HepG2 (cell line): Measurements from ENCODE around the gene GPR162. TPM values are rescaled to one million over a fixed set of nuclear protein-coding genes. Genes with fewer than 3 reads are reported as not detected.

Experiments used
- ATAC-seq: fragments of 200-7000 bp; cut with Tn5 transposase; 3 replicates; pipeline ENCODE4 v1.9.1; 2020; ENCODE audit warnings: mild to moderate bottlenecking, moderate library complexity
- BruUV-seq: library from RNA; stranded (reverse); fragments of 400-500 nt; replicated peaks from 2 replicates; lab custom pipeline; 2021; lab: Mats Ljungman, UMichigan
- CTCF ChIA-PET: fragments of 300-600 bp; formaldehyde crosslinking; extraction: SDS; loops from one replicate; lab custom pipeline; 2021; ENCODE audit warnings: low total read pairs, inconsistent platforms, low intra/inter-chr PET ratio; lab: Yijun Ruan, JAX
- POLR2A ChIA-PET: fragments of 350-600 bp; sonication (Branson Sonifier 250); formaldehyde crosslinking; loops from one replicate; lab custom pipeline; 2020; ENCODE audit warnings: antibody characterized with exemption, inconsistent platforms; lab: Yijun Ruan, JAX
- DNase-seq: peaks from one replicate; pipeline ENCODE4 v3.0.0-alpha.2; 2015; ENCODE audit warnings: low spot score
- FAIRE-seq: peaks from 3 replicates; lab custom pipeline; 2011; peaks lifted over from hg19 to GRCh38; lab: Jason Lieb, UNC
- H2AFZ ChIP-seq: one replicate; pipeline ENCODE4 v1.6.1; 2011; ENCODE audit warnings: low read length, inconsistent platforms
- H3K27ac ChIP-seq: fragments of 300-600 bp; 3 replicates; pipeline ENCODE4 v1.8.0; 2011; ENCODE audit warnings: mixed run types, mild to moderate bottlenecking, mixed read lengths, low read length, inconsistent platforms; ENCODE audit not compliant: insufficient read depth; ENCODE audit errors: extremely low read length
- H3K27me3 ChIP-seq, 2 experiments: fragments of 200-600 bp in 1 of 2; 2 replicates in 1 of 2; 3 replicates in 1 of 2; pipeline versions ENCODE4 v1.6.0 to v1.8.0; 2011; ENCODE audit warnings: low read length in 2 of 2, mild to moderate bottlenecking in 2 of 2, moderate library complexity in 2 of 2, inconsistent platforms in 1 of 2; ENCODE audit not compliant: insufficient read depth in 2 of 2, control insufficient read depth in 1 of 2
- H3K36me3 ChIP-seq, 2 experiments: fragments of 200-600 bp in 1 of 2; replicated peaks in 1 of 2; 2 replicates in 1 of 2; 3 replicates in 1 of 2; pipeline versions ENCODE4 v1.5.1 to v1.8.0; 2011; ENCODE audit warnings: low read length in 2 of 2, inconsistent platforms in 1 of 2; ENCODE audit not compliant: insufficient read depth in 2 of 2, control insufficient read depth in 1 of 2
- H3K4me1 ChIP-seq: 2 replicates; pipeline ENCODE4 v1.5.1; 2012; ENCODE audit warnings: low read length, inconsistent platforms; ENCODE audit not compliant: insufficient read depth
- H3K4me2 ChIP-seq: 2 replicates; pipeline ENCODE4 v1.6.0; 2011; ENCODE audit warnings: low read depth, low read length, inconsistent platforms
- H3K4me3 ChIP-seq, 3 experiments: fragments of 200-600 bp in 1 of 3; sonication (generic), shearing (Covaris generic) in 1 of 3; replicated peaks in 1 of 3; 2 replicates each; pipeline ENCODE4 v1.5.1; 2011 to 2016; ENCODE audit warnings: low read length in 3 of 3, inconsistent platforms in 2 of 3, low read depth in 2 of 3, mild to moderate bottlenecking in 2 of 3, control low read depth in 1 of 3, mixed read lengths in 1 of 3; ENCODE audit not compliant: insufficient read depth in 1 of 3
- H3K79me2 ChIP-seq: one replicate; pipeline ENCODE4 v1.6.1; 2011; ENCODE audit warnings: low read length, inconsistent platforms; ENCODE audit not compliant: insufficient read depth
- H3K9ac ChIP-seq: 2 replicates; pipeline ENCODE4 v1.6.0; 2011; ENCODE audit warnings: mild to moderate bottlenecking, low read depth, low read length, inconsistent platforms; ENCODE audit not compliant: insufficient read depth
- H3K9me3 ChIP-seq: 2 replicates; pipeline ENCODE4 v1.5.1; 2012; ENCODE audit warnings: mild to moderate bottlenecking, low read length
- H4K20me1 ChIP-seq: 2 replicates; pipeline ENCODE4 v1.6.0; 2011; ENCODE audit warnings: inconsistent platforms, mild to moderate bottlenecking, low read length, moderate library complexity; ENCODE audit not compliant: insufficient read depth
- AHR ChIP-seq: IDR thresholded peaks from 2 replicates; pipeline ENCODE4 v1.6.1; 2018; ENCODE audit warnings: missing genetic modification reagents, missing compliant biosample characterization
- ATAD3A ChIP-seq: sonication (generic); formaldehyde crosslinking; IDR thresholded peaks from 2 replicates; pipeline ENCODE4 v1.4.0; 2020; ENCODE audit warnings: missing genetic modification reagents
- ATF5 ChIP-seq: sonication (generic); formaldehyde crosslinking; IDR thresholded peaks from 2 replicates; pipeline ENCODE4 v1.4.0; 2020; ENCODE audit warnings: mild to moderate bottlenecking, low read depth, missing genetic modification reagents
- BRF2 ChIP-seq: sonication (generic); formaldehyde crosslinking; IDR thresholded peaks from 2 replicates; pipeline ENCODE4 v1.8.1; 2022; ENCODE audit warnings: mild to moderate bottlenecking, missing genetic modification reagents
- CTCF ChIP-seq: sonication (generic); formaldehyde crosslinking; IDR thresholded peaks from 2 replicates; pipeline ENCODE4 v1.5.0; 2020; ENCODE audit warnings: mild to moderate bottlenecking, missing genetic modification reagents, moderate library complexity
- FLYWCH1 ChIP-seq: sonication (generic); formaldehyde crosslinking; IDR thresholded peaks from 2 replicates; pipeline ENCODE4 v1.8.1; 2023; ENCODE audit warnings: mild to moderate bottlenecking, missing genetic modification reagents
- HHEX ChIP-seq: IDR thresholded peaks from 2 replicates; pipeline ENCODE4 v1.6.1; 2016; ENCODE audit warnings: control low read depth
- KMT2B ChIP-seq: IDR thresholded peaks from 2 replicates; pipeline ENCODE4 v1.6.1; 2016; ENCODE audit warnings: missing genetic modification reagents, missing compliant biosample characterization
- MEIS2 ChIP-seq: sonication (generic); formaldehyde crosslinking; IDR thresholded peaks from 2 replicates; pipeline ENCODE4 v1.9.0; 2021; ENCODE audit warnings: mild to moderate bottlenecking, missing genetic modification reagents
- MLX ChIP-seq: IDR thresholded peaks from 2 replicates; pipeline ENCODE4 v1.6.1; 2016
- NFE2L2 ChIP-seq: fragments of 150-350 bp; IDR thresholded peaks from 2 replicates; pipeline ENCODE4 v1.6.1; 2014; ENCODE audit warnings: low read length
- NFKB2 ChIP-seq: sonication (generic); formaldehyde crosslinking; IDR thresholded peaks from 2 replicates; pipeline ENCODE4 v1.4.0; 2020; ENCODE audit warnings: missing genetic modification reagents, borderline replicate concordance
- SRSF1 ChIP-seq: fragments of 200-400 bp; formaldehyde crosslinking; optimal IDR thresholded peaks from 2 replicates; pipeline ENCODE3; 2017; ENCODE audit warnings: mild to moderate bottlenecking, low read depth, low read length, moderate library complexity
- ZBTB10 ChIP-seq: sonication (generic); formaldehyde crosslinking; IDR thresholded peaks from 2 replicates; pipeline ENCODE4 v1.4.0; 2020; ENCODE audit warnings: missing genetic modification reagents, borderline replicate concordance
- ZNF160 ChIP-seq: sonication (generic); formaldehyde crosslinking; IDR thresholded peaks from 2 replicates; pipeline ENCODE4 v1.8.0; 2022; ENCODE audit warnings: mild to moderate bottlenecking, inconsistent platforms, missing genetic modification reagents
- ZNF180 ChIP-seq: sonication (generic); formaldehyde crosslinking; IDR thresholded peaks from 2 replicates; pipeline ENCODE4 v1.4.0; 2020; ENCODE audit warnings: low read depth, missing genetic modification reagents, borderline replicate concordance
- ZNF367 ChIP-seq: sonication (generic); formaldehyde crosslinking; IDR thresholded peaks from 2 replicates; pipeline ENCODE4 v1.4.0; 2020; ENCODE audit warnings: missing genetic modification reagents, borderline replicate concordance
- ZNF382 ChIP-seq: sonication (generic); formaldehyde crosslinking; IDR thresholded peaks from 2 replicates; pipeline ENCODE4 v1.5.0; 2020; ENCODE audit warnings: missing genetic modification reagents, mild to moderate bottlenecking, borderline replicate concordance
- ZNF484 ChIP-seq: sonication (generic); formaldehyde crosslinking; IDR thresholded peaks from 2 replicates; pipeline ENCODE4 v1.5.1; 2020; ENCODE audit warnings: mild to moderate bottlenecking, low read depth, missing genetic modification reagents, borderline replicate concordance
- ZNF879 ChIP-seq: sonication (generic); formaldehyde crosslinking; IDR thresholded peaks from 2 replicates; pipeline ENCODE4 v1.8.1; 2023; ENCODE audit warnings: missing genetic modification reagents
- WGBS: methylation state at CpG from one replicate; pipeline ENCODE4 v1.1.6; 2017; ENCODE audit warnings: low lambda C conversion rate; 5-methylcytosine and 5-hydroxymethylcytosine counted together
- in situ Hi-C: cut with HindIII; loops from 2 replicates; pipeline ENCODE4 v1.10.0; 2017; ENCODE audit warnings: low pct_unique_long_range_greater_than_20kb; ENCODE audit not compliant: extremely low pct_ligation_motif_present
- intact Hi-C: fragments of 100-400 bp; cut with micrococcal nuclease; formaldehyde crosslinking; loops from one replicate; pipeline ENCODE4 v1.10.0; 2022; ENCODE audit not compliant: unreplicated experiment
- polyA plus RNA-seq, 8 experiments: library from polyadenylated mRNA; depleted of rRNA in 3 of 8; stranded (reverse) in 7 of 8; unstranded in 1 of 8; fragments of >200 nt; fragmentation: Illumina TruSeq in 4 of 8; extraction: Trizol in 4 of 8; gene quantifications; 2 replicates each; pipeline versions ENCODE4 v1.2.1 to v1.2.3, GENCODE V29; 2011 to 2016; ENCODE audit warnings: low read depth in 4 of 8, missing spikeins in 1 of 8, mixed read lengths in 1 of 8; ENCODE audit not compliant: insufficient read depth in 1 of 8
- total RNA-seq, 5 experiments: library from RNA; depleted of rRNA; stranded (reverse); fragments of >200 nt; fragmentation: Illumina TruSeq; extraction: Trizol; gene quantifications; 2 replicates each; pipeline ENCODE4 v1.2.3, GENCODE V29; 2016; ENCODE audit warnings: low read depth in 1 of 5

The GPR162 gene
- total and polyA plus RNA-seq, 2 of the 13 experiments (the other 11 are each of a cell fraction or from before 2014, with no cell fraction given), result 0.08 TPM; not detected in 1

GRCh38 chr12:6849427-6849826, 27.8 kb downstream of the GPR162 start:
- Histone ChIP-seq H4K20me1 (no peaks in the 10 kb centered on the region; the same call in 1 of the 2 replicates), H3K36me3 (peaks cover 10 to 38% of the 10 kb centered on the region in 2 experiments), H3K27ac (no peak overlapping the region), H3K4me1 (peaks cover 31% of the 10 kb centered on the region), H3K9ac (no peak overlapping the region), H3K79me2 (peaks cover 32% of the 10 kb centered on the region), H3K4me2 (peak overlapping the region; percentile 92; the same call in 1 of the 2 replicates), H3K27me3 (no peaks in the 10 kb centered on the region), H2AFZ (no peak overlapping the region), H3K4me3 (no peak overlapping the region), H3K9me3 (no peaks in the 10 kb centered on the region)
- intact Hi-C loops, result no loop called here
- TF ChIP-seq CTCF (CRISPR knock-in tag) (no peak), NFE2L2 (no peak), ATF5 (CRISPR knock-in tag) (no peak), ZNF484 (CRISPR knock-in tag) (no peak), MLX (no peak), MEIS2 (CRISPR knock-in tag) (no peak), BRF2 (no peak), ZBTB10 (no peak), ZNF160 (no peak), ZNF382 (CRISPR knock-in tag) (no peak), ZNF180 (no peak), FLYWCH1 (CRISPR knock-in tag) (no peak), ZNF879 (CRISPR knock-in tag) (no peak), AHR (CRISPR knock-in tag) (no peak), SRSF1 (no peak), NFKB2 (CRISPR knock-in tag) (no peak), ATAD3A (CRISPR knock-in tag) (no peak), HHEX (CRISPR knock-in tag) (no peak), ZNF367 (no peak), KMT2B (CRISPR knock-in tag) (no peak)
- CTCF ChIA-PET, result no interaction called here
- in situ Hi-C loops, result no loop called here
- WGBS, result 95% methylated on average over 2 of the region's 2 CpGs
- FAIRE-seq (no peak), DNase-seq (no peak), ATAC-seq (no peak)
- no TSS peak for BruUV-seq
- POLR2A ChIA-PET, result no interaction called here
